HCT116 (cell line): ENCODE measurements around the gene RFTN2. TPM values are rescaled to one million over a fixed set of nuclear protein-coding genes. Genes with fewer than 3 reads are reported as not detected.

Experiments
- ATAC-seq: fragments of 200-7000 bp; cut with Tn5 transposase; 2 replicates; pipeline ENCODE4 v1.9.1; 2020; ENCODE audit warnings: mild to moderate bottlenecking, moderate library complexity
- BruUV-seq: library from RNA; stranded (reverse); fragments of 400-500 nt; replicated peaks from 2 replicates; lab custom pipeline; 2021; lab: Mats Ljungman, UMichigan
- CTCF ChIA-PET: fragments of 300-600 bp; sonication (Branson Sonifier 250); formaldehyde crosslinking; loops from one replicate; lab custom pipeline; 2021; ENCODE audit warnings: antibody characterized with exemption; lab: Charles Lee
- POLR2A ChIA-PET: fragments of 300-600, 350-600 bp; sonication (Branson Sonifier 250); formaldehyde crosslinking; loops from one replicate; lab custom pipeline; 2021; ENCODE audit warnings: antibody characterized with exemption; lab: Charles Lee
- RAD21 ChIA-PET, 2 experiments: fragments of 300-600 bp; sonication (Branson Sonifier 250); formaldehyde crosslinking; loops; one replicate each; lab custom pipeline; 2023; ENCODE audit warnings: low total read pairs in 2 of 2; ENCODE audit not compliant: uncharacterized antibody in 2 of 2, unreplicated experiment in 2 of 2, low non-redundant PET in 1 of 2; lab: Charles Lee
- DNase-seq: peaks from one replicate; pipeline ENCODE4 v3.0.0-alpha.2; 2010; ENCODE audit warnings: low read depth, low spot score
- H2AFZ ChIP-seq: fragments of 200-600 bp; shearing (Covaris generic), sonication (generic); 2 replicates; pipeline ENCODE4 v1.6.1; 2017; ENCODE audit warnings: low read depth, mixed run types, mixed read lengths, antibody characterized with exemption, low read length; ENCODE audit not compliant: poor library complexity, severe bottlenecking
- H3K27ac ChIP-seq: 2 replicates; pipeline ENCODE4 v1.5.1; 2012; ENCODE audit warnings: low read depth, low read length
- H3K27me3 ChIP-seq: fragments of 200-600 bp; sonication (generic); 2 replicates; pipeline ENCODE4 v1.6.1; 2016; ENCODE audit warnings: mixed run types, low read length, mixed read lengths; ENCODE audit not compliant: insufficient read depth
- H3K36me3 ChIP-seq, 2 experiments: fragments of 200-500 bp in 1 of 2; fragments of 200-600 bp in 1 of 2; sonication (Bioruptor generic) in 1 of 2; sonication (generic) in 1 of 2; 2 replicates each; pipeline versions ENCODE4 v1.5.1 to v1.6.1; 2014 to 2016; ENCODE audit warnings: low read length in 2 of 2, inconsistent platforms in 1 of 2, mixed read lengths in 1 of 2, mixed run types in 1 of 2; ENCODE audit not compliant: insufficient read depth in 2 of 2, control insufficient read depth in 1 of 2
- H3K4me1 ChIP-seq, 2 experiments: fragments of 200-600 bp in 1 of 2; sonication (generic) in 1 of 2; 2 replicates each; pipeline versions ENCODE4 v1.5.1 to v1.6.1; 2012 to 2017; ENCODE audit warnings: low read length in 2 of 2, inconsistent platforms in 1 of 2, mild to moderate bottlenecking in 1 of 2, mixed read lengths in 1 of 2, mixed run types in 1 of 2, moderate library complexity in 1 of 2; ENCODE audit not compliant: insufficient read depth in 2 of 2, control insufficient read depth in 1 of 2
- H3K4me2 ChIP-seq: fragments of 200-600 bp; sonication (generic); 2 replicates; pipeline ENCODE4 v1.6.1; 2017; ENCODE audit warnings: mixed run types, low read length, mixed read lengths
- H3K4me3 ChIP-seq, 2 experiments: fragments of 200-600 bp in 1 of 2; sonication (generic) in 1 of 2; replicated peaks in 1 of 2; 2 replicates each; pipeline ENCODE4 v1.5.1; 2011 to 2016; ENCODE audit warnings: low read length in 2 of 2, control low read depth in 1 of 2, low read depth in 1 of 2, mild to moderate bottlenecking in 1 of 2, mixed read lengths in 1 of 2, mixed run types in 1 of 2
- H3K79me2 ChIP-seq: fragments of 200-600 bp; sonication (generic); 2 replicates; pipeline ENCODE4 v1.6.1; 2017; ENCODE audit warnings: mild to moderate bottlenecking, mixed run types, low read length, moderate library complexity, mixed read lengths; ENCODE audit not compliant: insufficient read depth
- H3K9ac ChIP-seq: fragments of 200-600 bp; sonication (generic); 2 replicates; pipeline ENCODE4 v1.6.1; 2016; ENCODE audit warnings: low read length, mixed read lengths
- H3K9me2 ChIP-seq: fragments of 200-600 bp; sonication (generic), shearing (Covaris generic); 2 replicates; pipeline ENCODE4 v1.6.1; 2017; ENCODE audit warnings: mixed run types, mild to moderate bottlenecking, moderate library complexity; ENCODE audit not compliant: insufficient read depth
- H3K9me3 ChIP-seq, 2 experiments: fragments of 200-500 bp in 1 of 2; fragments of 200-600 bp in 1 of 2; sonication (Bioruptor generic) in 1 of 2; sonication (generic) in 1 of 2; 2 replicates each; pipeline ENCODE4 v1.6.1; 2014 to 2017; ENCODE audit warnings: low read length in 2 of 2, mixed read lengths in 2 of 2, inconsistent platforms in 1 of 2, low read depth in 1 of 2, mild to moderate bottlenecking in 1 of 2, mixed run types in 1 of 2, moderate library complexity in 1 of 2; ENCODE audit not compliant: control insufficient read depth in 1 of 2, insufficient read depth in 1 of 2
- H4K20me1 ChIP-seq: fragments of 200-600 bp; sonication (generic), shearing (Covaris generic); 2 replicates; pipeline ENCODE4 v1.6.1; 2017; ENCODE audit warnings: mixed run types, mild to moderate bottlenecking, moderate library complexity; ENCODE audit not compliant: insufficient read depth
- CEBPB ChIP-seq: IDR thresholded peaks from 2 replicates; pipeline ENCODE4 v1.6.1; 2012; ENCODE audit warnings: low read depth
- ELF1 ChIP-seq: IDR thresholded peaks from 2 replicates; pipeline ENCODE4 v1.6.1; 2012; ENCODE audit warnings: low read depth, borderline replicate concordance
- EZH2 ChIP-seq: fragments of 200-600 bp; sonication (generic); IDR thresholded peaks from 2 replicates; pipeline ENCODE4 v1.6.1; 2017; ENCODE audit warnings: antibody characterized with exemption, mixed run types
- FOSL1 ChIP-seq: IDR thresholded peaks from 2 replicates; pipeline ENCODE4 v1.6.1; 2012; ENCODE audit warnings: low read depth
- JUND ChIP-seq: IDR thresholded peaks from 2 replicates; pipeline ENCODE4 v1.6.1; 2012
- POLR2AphosphoS5 ChIP-seq: IDR thresholded peaks from 2 replicates; pipeline ENCODE4 v1.6.1; 2011; ENCODE audit warnings: mild to moderate bottlenecking, low read depth, low read length, moderate library complexity
- SIN3A ChIP-seq: IDR thresholded peaks from 2 replicates; pipeline ENCODE4 v1.6.1; 2012; ENCODE audit warnings: low read depth
- SP1 ChIP-seq: IDR thresholded peaks from 2 replicates; pipeline ENCODE4 v1.6.1; 2012; ENCODE audit warnings: low read depth
- YY1 ChIP-seq: IDR thresholded peaks from 2 replicates; pipeline ENCODE4 v1.6.1; 2011; ENCODE audit warnings: low read length, low read depth, moderate library complexity, mild to moderate bottlenecking; ENCODE audit not compliant: insufficient replicate concordance; ENCODE audit errors: extremely low read depth
- ZNF274 ChIP-seq: fragments of 200-500 bp; sonication (Bioruptor generic); IDR thresholded peaks from 2 replicates; pipeline ENCODE4 v1.6.1; 2014; ENCODE audit warnings: mild to moderate bottlenecking, low read depth, low read length, inconsistent platforms
- intact Hi-C: fragments of 100-400 bp; cut with micrococcal nuclease; formaldehyde crosslinking; loops from 2 replicates; pipeline ENCODE4 v1.10.0; 2022
- total RNA-seq: library from RNA; stranded (reverse); gene quantifications from one replicate; pipeline ENCODE4 v1.2.1, GENCODE V29; 2021; ENCODE audit not compliant: unreplicated experiment
- TF ChIP-seq, protein P1 (sequence below): IDR thresholded peaks from 2 replicates; pipeline ENCODE4 v1.6.1; 2011; ENCODE audit warnings: mild to moderate bottlenecking, low read length, moderate library complexity; ENCODE audit not compliant: insufficient replicate concordance; ENCODE audit errors: extremely low read depth
- TF ChIP-seq, protein P2 (sequence below): IDR thresholded peaks from 2 replicates; pipeline ENCODE4 v1.6.1; 2012
- TF ChIP-seq, protein P3 (sequence below): IDR thresholded peaks from 2 replicates; pipeline ENCODE4 v1.6.1; 2012
- TF ChIP-seq, protein P4 (sequence below): IDR thresholded peaks from 2 replicates; pipeline ENCODE4 v1.6.1; 2012; ENCODE audit warnings: low read depth

Gene RFTN2
- total RNA-seq, 1 experiment from 2014 or later, result not detected

DNA sequence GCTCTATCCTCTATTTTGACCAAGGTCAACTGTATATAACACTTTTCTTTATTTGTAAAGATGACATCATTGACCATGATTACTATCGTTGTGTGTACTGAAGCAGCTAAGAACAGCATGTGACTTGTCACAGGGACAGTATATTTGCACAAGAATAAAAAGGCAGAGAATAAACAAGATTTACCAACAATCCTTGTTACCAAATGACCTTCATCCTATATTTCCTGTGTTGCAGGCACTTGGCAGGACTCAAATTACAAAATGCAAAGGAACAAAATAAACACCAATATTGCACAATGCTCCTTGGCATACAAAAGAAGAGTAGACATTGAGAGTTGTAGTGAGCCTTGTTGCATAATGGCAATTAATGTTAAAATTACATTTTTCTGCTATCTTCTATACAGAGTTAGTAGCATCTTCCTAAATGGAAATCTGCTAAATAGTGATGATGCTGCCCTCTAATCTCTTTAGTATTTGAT, 61.8 kb downstream of the RFTN2 start:
- Histone ChIP-seq H3K27ac (no peak overlapping the region), H3K79me2 (no peaks in the 10 kb centered on the region), H3K9me3 (no peaks in the 10 kb centered on the region), H3K4me2 (no peak overlapping the region), H3K4me1 (no peaks in the 10 kb centered on the region), H3K4me3 (no peak overlapping the region), H3K27me3 (no peaks in the 10 kb centered on the region), H3K36me3 (no peaks in the 10 kb centered on the region), H4K20me1 (no peaks in the 10 kb centered on the region), H2AFZ (no peak overlapping the region), H3K9me2 (no peaks in the 10 kb centered on the region), H3K9ac (no peak overlapping the region)
- ATAC-seq (no peak), DNase-seq (no peak)
- intact Hi-C loops, result no loop called here
- ChIA-PET POLR2A (no interaction called here), RAD21 (no interaction called here), CTCF (no interaction called here)
- TF ChIP-seq POLR2AphosphoS5, result no peak
- 0 out of 2 replicates have a peak, but pooled peaks have one; percentile 8 for TF ChIP-seq CEBPB
- TF ChIP-seq SIN3A, result no peak
- TF ChIP-seq FOSL1, result no peak
- no TSS peak for BruUV-seq

DNA sequence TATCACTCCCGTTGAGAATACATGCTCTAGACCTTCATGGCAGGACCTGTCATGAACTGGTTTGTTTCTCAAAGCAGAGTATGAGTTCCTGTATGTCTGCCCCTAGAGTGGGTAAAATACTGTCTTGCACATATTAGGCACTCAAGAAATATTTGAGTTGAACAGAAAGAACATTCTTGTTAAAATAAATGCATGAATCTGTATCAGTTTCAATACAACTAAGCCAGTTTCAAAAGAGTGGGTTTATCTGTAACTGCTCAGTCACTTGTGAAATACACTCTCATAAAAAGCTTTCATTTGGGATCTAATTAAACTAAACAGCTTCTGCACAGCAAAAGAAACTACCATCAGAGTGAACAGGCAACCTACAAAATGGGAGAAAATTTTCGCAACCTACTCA, 69.2 kb downstream of the RFTN2 start:
- no peaks in the 10 kb centered on the region for H3K36me3 ChIP-seq
- BruUV-seq, result no TSS peak
- H3K9ac ChIP-seq, result no peak overlapping the region
- POLR2A ChIA-PET, result no interaction called here
- H3K4me3 ChIP-seq, result no peak overlapping the region
- intact Hi-C loops, result no loop called here
- CTCF ChIA-PET, result no interaction called here
- H3K27ac ChIP-seq, result no peak overlapping the region
- no peaks in the 10 kb centered on the region for H3K9me2 ChIP-seq
- no peaks in the 10 kb centered on the region for H4K20me1 ChIP-seq
- H3K9me3 ChIP-seq, result no peaks in the 10 kb centered on the region
- H2AFZ ChIP-seq, result no peak overlapping the region
- no peaks in the 10 kb centered on the region for H3K4me1 ChIP-seq
- no peak overlapping the region for H3K4me2 ChIP-seq
- ATAC-seq (no peak), DNase-seq (no peak)
- no peaks in the 10 kb centered on the region for H3K27me3 ChIP-seq
- no peaks in the 10 kb centered on the region for H3K79me2 ChIP-seq
- RAD21 ChIA-PET, result no interaction called here
- TF ChIP-seq, protein P1, sequence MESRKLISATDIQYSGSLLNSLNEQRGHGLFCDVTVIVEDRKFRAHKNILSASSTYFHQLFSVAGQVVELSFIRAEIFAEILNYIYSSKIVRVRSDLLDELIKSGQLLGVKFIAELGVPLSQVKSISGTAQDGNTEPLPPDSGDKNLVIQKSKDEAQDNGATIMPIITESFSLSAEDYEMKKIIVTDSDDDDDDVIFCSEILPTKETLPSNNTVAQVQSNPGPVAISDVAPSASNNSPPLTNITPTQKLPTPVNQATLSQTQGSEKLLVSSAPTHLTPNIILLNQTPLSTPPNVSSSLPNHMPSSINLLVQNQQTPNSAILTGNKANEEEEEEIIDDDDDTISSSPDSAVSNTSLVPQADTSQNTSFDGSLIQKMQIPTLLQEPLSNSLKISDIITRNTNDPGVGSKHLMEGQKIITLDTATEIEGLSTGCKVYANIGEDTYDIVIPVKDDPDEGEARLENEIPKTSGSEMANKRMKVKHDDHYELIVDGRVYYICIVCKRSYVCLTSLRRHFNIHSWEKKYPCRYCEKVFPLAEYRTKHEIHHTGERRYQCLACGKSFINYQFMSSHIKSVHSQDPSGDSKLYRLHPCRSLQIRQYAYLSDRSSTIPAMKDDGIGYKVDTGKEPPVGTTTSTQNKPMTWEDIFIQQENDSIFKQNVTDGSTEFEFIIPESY, result no peak
- TF ChIP-seq JUND, result no peak
- TF ChIP-seq, protein P2, sequence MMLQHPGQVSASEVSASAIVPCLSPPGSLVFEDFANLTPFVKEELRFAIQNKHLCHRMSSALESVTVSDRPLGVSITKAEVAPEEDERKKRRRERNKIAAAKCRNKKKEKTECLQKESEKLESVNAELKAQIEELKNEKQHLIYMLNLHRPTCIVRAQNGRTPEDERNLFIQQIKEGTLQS, result no peak
- TF ChIP-seq, protein P3, sequence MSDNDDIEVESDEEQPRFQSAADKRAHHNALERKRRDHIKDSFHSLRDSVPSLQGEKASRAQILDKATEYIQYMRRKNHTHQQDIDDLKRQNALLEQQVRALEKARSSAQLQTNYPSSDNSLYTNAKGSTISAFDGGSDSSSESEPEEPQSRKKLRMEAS, result no peak
- no peak for TF ChIP-seq ELF1
- no peak for TF ChIP-seq FOSL1
- TF ChIP-seq, protein P4, sequence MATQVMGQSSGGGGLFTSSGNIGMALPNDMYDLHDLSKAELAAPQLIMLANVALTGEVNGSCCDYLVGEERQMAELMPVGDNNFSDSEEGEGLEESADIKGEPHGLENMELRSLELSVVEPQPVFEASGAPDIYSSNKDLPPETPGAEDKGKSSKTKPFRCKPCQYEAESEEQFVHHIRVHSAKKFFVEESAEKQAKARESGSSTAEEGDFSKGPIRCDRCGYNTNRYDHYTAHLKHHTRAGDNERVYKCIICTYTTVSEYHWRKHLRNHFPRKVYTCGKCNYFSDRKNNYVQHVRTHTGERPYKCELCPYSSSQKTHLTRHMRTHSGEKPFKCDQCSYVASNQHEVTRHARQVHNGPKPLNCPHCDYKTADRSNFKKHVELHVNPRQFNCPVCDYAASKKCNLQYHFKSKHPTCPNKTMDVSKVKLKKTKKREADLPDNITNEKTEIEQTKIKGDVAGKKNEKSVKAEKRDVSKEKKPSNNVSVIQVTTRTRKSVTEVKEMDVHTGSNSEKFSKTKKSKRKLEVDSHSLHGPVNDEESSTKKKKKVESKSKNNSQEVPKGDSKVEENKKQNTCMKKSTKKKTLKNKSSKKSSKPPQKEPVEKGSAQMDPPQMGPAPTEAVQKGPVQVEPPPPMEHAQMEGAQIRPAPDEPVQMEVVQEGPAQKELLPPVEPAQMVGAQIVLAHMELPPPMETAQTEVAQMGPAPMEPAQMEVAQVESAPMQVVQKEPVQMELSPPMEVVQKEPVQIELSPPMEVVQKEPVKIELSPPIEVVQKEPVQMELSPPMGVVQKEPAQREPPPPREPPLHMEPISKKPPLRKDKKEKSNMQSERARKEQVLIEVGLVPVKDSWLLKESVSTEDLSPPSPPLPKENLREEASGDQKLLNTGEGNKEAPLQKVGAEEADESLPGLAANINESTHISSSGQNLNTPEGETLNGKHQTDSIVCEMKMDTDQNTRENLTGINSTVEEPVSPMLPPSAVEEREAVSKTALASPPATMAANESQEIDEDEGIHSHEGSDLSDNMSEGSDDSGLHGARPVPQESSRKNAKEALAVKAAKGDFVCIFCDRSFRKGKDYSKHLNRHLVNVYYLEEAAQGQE, result no peak
- no peak for TF ChIP-seq EZH2
- TF ChIP-seq ZNF274, result no peak
- TF ChIP-seq SIN3A, result no peak
- TF ChIP-seq CEBPB, result no peak
- no peak for TF ChIP-seq YY1
- no peak for TF ChIP-seq SP1
